GF-D8 (cell line): Measurements from ENCODE around the gene HSPA1A.
"Not testable (repeated sequence)": the region's sequence is repeated elsewhere in the genome, so short reads cannot be mapped to it uniquely, and the experiment has no call there.

Experiments used
- DNase-seq: peaks from one replicate; lab custom pipeline; 2025; lab: John Stamatoyannopoulos, UW

The HSPA1A gene

GRCh38 chr6:31811645-31812044 is 3.7 kb upstream of the HSPA1A start:
- DNase-seq: no peak

- DNase-seq: no peak
Observed at GRCh38 chr6:31813465-31813849, 1.9 kb upstream of the HSPA1A start.

GRCh38 chr6:31814677-31815024 is 692 bp upstream of the HSPA1A start:
- peak; percentile 79 for DNase-seq

- peak; percentile 50 for DNase-seq
Observed at GRCh38 chr6:31817133-31817928, 2.0 kb downstream of the HSPA1A start.

- DNase-seq: not testable (repeated sequence)
Observed at GRCh38 chr6:31817929-31818511, 2.7 kb downstream of the HSPA1A start.

- no peak for DNase-seq
Observed at GRCh38 chr6:31819871-31820299, 4.5 kb downstream of the HSPA1A start.

- DNase-seq: not testable (repeated sequence)
Observed at GRCh38 chr6:31820399-31820798, 5.1 kb downstream of the HSPA1A start.

- DNase-seq: no peak
Observed at GRCh38 chr6:31821301-31822035, 6.1 kb downstream of the HSPA1A start.

GRCh38 chr6:31822036-31822821 is 6.9 kb downstream of the HSPA1A start:
- peak; percentile 81 for DNase-seq

GRCh38 chr6:31823592-31824196 is 8.4 kb downstream of the HSPA1A start:
- DNase-seq: peak; percentile 29

- DNase-seq: no peak
Observed at GRCh38 chr6:31825553-31825952, 10.2 kb downstream of the HSPA1A start.

GRCh38 chr6:31826793-31827285 is 11.5 kb downstream of the HSPA1A start:
- peak; percentile 81 for DNase-seq

GRCh38 chr6:31827286-31828079 is 12.1 kb downstream of the HSPA1A start, which contains the start of gene HSPA1B:
TSS of gene HSPA1B (plus strand) at chr6:31827738. CDS start at chr6:31827951, 213 bp downstream.
- peak; percentile 99 for DNase-seq

GRCh38 chr6:31829633-31830283 is 14.4 kb downstream of the HSPA1A start:
- DNase-seq: peak; percentile 42

GRCh38 chr6:31830886-31831335 is 15.6 kb downstream of the HSPA1A start:
- no peak for DNase-seq

- peak; percentile 7 for DNase-seq
Observed at GRCh38 chr6:31831350-31832215, 16.2 kb downstream of the HSPA1A start.

- peak; percentile 63 for DNase-seq
Observed at GRCh38 chr6:31834367-31835250, 19.3 kb downstream of the HSPA1A start.

GRCh38 chr6:31836047-31836473 is 20.7 kb downstream of the HSPA1A start:
- DNase-seq: no peak
